ENCODE data around the gene FKBP2. TPM values are rescaled to one million over a fixed set of nuclear protein-coding genes. Genes with fewer than 3 reads are reported as not detected.

Gene FKBP2
- polyA plus RNA-seq, 1 donor (not counting 4 experiments of a cell fraction or from before 2014, with no cell fraction given), result 40.3 TPM

GRCh38 chr11:64284962-64285884 is 44.3 kb downstream of the FKBP2 start, which contains the start of gene GPR137:
GPR137 (plus strand) TSS chr11:64285848; CDS start chr11:64286525, 677 bp downstream.
- Histone ChIP-seq H3K4me3 (ENCODE audit: control insufficient read depth in 2 of 3, extremely low read depth in 1 of 3, insufficient read depth in 2 of 3, low read depth in 1 of 3, low read length in 3 of 3) (peak within 1 kb of the TSS; percentile 72 to 92 (median 91)), H3K9ac (ENCODE audit: control insufficient read depth, extremely low read depth, insufficient read depth, low read length) (peak within 1 kb of the TSS; percentile 92), H3K27me3 (ENCODE audit: control insufficient read depth, extremely low read depth, insufficient read depth, low read length) (no peaks in the 10 kb centered on the region), H3K9me3 (ENCODE audit: control insufficient read depth, low read depth, low read length) (no peaks in the 10 kb centered on the region), H4K20me1 (ENCODE audit: control insufficient read depth, extremely low read depth, insufficient read depth, low read length) (no peaks in the 10 kb centered on the region), H3K9me1 (ENCODE audit: control insufficient read depth, extremely low read depth, insufficient read depth, low read length) (no peaks in the 10 kb centered on the region), H3K36me3 (ENCODE audit: control insufficient read depth in 2 of 2, extremely low read depth in 1 of 2, insufficient read depth in 2 of 2, low read length in 2 of 2) (peaks cover 10% of the 10 kb centered on the region in 2 experiments), H3K27ac (ENCODE audit: control insufficient read depth, insufficient read depth, low read length) (peak within 1 kb of the TSS; percentile 92), H3K4me2 (ENCODE audit: control insufficient read depth, extremely low read depth, insufficient read depth, low read depth, low read length) (peak within 1 kb of the TSS; percentile 98), H3K4me1 (ENCODE audit: control insufficient read depth, extremely low read depth, insufficient read depth, low read length) (peaks cover 11% of the 10 kb centered on the region), H3K79me2 (ENCODE audit: control insufficient read depth, insufficient read depth, low read length) (peaks cover 11% of the 10 kb centered on the region), H2AFZ (ENCODE audit: control insufficient read depth, low read length) (peak within 1 kb of the TSS; percentile 73)
- DNase-seq (ENCODE audit: low read depth, low spot score) (no peak), FAIRE-seq (no peak)
- TF ChIP-seq CTCF (optimal IDR thresholded peaks at IDR 0.05 in 1 of 3, IDR thresholded peaks at IDR 0.05 in 1 of 3, conservative IDR thresholded peaks at IDR 0.05 in 1 of 3; ENCODE audit: extremely low read depth in 1 of 3, insufficient read depth in 2 of 3, low read length in 3 of 3), result no peak
- TF ChIP-seq EZH2 (IDR thresholded peaks at IDR 0.05; ENCODE audit: low read length), result no peak
- dilution Hi-C loops (cut with MboI; ENCODE audit: extremely low pct_ligation_motif_present, low sequenced_read_pairs), result no loop called here

GRCh38 chr11:64285885-64286800 is 45.2 kb downstream of the FKBP2 start:
- DNase-seq (ENCODE audit: low read depth, low spot score) (no peak), FAIRE-seq (no peak)
- Histone ChIP-seq H3K36me3 (ENCODE audit: control insufficient read depth in 2 of 2, extremely low read depth in 1 of 2, insufficient read depth in 2 of 2, low read length in 2 of 2) (peaks cover 10% of the 10 kb centered on the region in 2 experiments), H2AFZ (ENCODE audit: control insufficient read depth, low read length) (peak overlapping the region; percentile 22), H3K27ac (ENCODE audit: control insufficient read depth, insufficient read depth, low read length) (peak overlapping the region; percentile 92), H4K20me1 (ENCODE audit: control insufficient read depth, extremely low read depth, insufficient read depth, low read length) (no peaks in the 10 kb centered on the region), H3K79me2 (ENCODE audit: control insufficient read depth, insufficient read depth, low read length) (peaks cover 11% of the 10 kb centered on the region), H3K9ac (ENCODE audit: control insufficient read depth, extremely low read depth, insufficient read depth, low read length) (peak overlapping the region; percentile 92), H3K9me1 (ENCODE audit: control insufficient read depth, extremely low read depth, insufficient read depth, low read length) (no peaks in the 10 kb centered on the region), H3K27me3 (ENCODE audit: control insufficient read depth, extremely low read depth, insufficient read depth, low read length) (peaks cover 7% of the 10 kb centered on the region), H3K4me2 (ENCODE audit: control insufficient read depth, extremely low read depth, insufficient read depth, low read depth, low read length) (peak overlapping the region; percentile 98), H3K4me1 (ENCODE audit: control insufficient read depth, extremely low read depth, insufficient read depth, low read length) (peaks cover 11% of the 10 kb centered on the region), H3K9me3 (ENCODE audit: control insufficient read depth, low read depth, low read length) (no peaks in the 10 kb centered on the region), H3K4me3 (ENCODE audit: control insufficient read depth in 2 of 3, extremely low read depth in 1 of 3, insufficient read depth in 2 of 3, low read depth in 1 of 3, low read length in 3 of 3) (peak overlapping the region; percentile 72 to 92 (median 91))
- TF ChIP-seq CTCF (optimal IDR thresholded peaks at IDR 0.05 in 1 of 3, IDR thresholded peaks at IDR 0.05 in 1 of 3, conservative IDR thresholded peaks at IDR 0.05 in 1 of 3; ENCODE audit: extremely low read depth in 1 of 3, insufficient read depth in 2 of 3, low read length in 3 of 3) (peak; percentile 9 to 60 (median 13)), EZH2 (IDR thresholded peaks at IDR 0.05; ENCODE audit: low read length) (no peak)
- dilution Hi-C loops (cut with MboI; ENCODE audit: extremely low pct_ligation_motif_present, low sequenced_read_pairs), result no loop called here

Measured in keratinocyte (primary cell).